Stimulated activated CD8-positive, alpha-beta memory T cell treated with anti-CD3 and anti-CD28 coated beads, Interleukin-2, amount 100 ng/mL, for 1 hour (primary cell): ENCODE results near the gene SLC50A1.

Experiments
- DNase-seq, 2 donors: peaks; one replicate each; pipeline ENCODE4 v3.0.0-alpha.2; 2020; ENCODE audit warnings: low read depth in 2 of 2

The SLC50A1 gene

GRCh38 chr1:155170101-155170785, 34.6 kb downstream of the SLC50A1 start:
- no peak for DNase-seq

GRCh38 chr1:155170806-155171205, 35.2 kb downstream of the SLC50A1 start:
- DNase-seq = no peak

- DNase-seq = no peak
Observed at GRCh38 chr1:155171836-155172731, 36.4 kb downstream of the SLC50A1 start.

- DNase-seq = peak; percentile 89 to 92
Observed at GRCh38 chr1:155172732-155173477, 37.3 kb downstream of the SLC50A1 start, which contains the start of gene KRTCAP2. KRTCAP2 (minus strand) TSS chr1:155173304; CDS start chr1:155173224, 80 bp downstream.

GRCh38 chr1:155173478-155174323, 38.0 kb downstream of the SLC50A1 start, which contains the start of gene TRIM46:
TRIM46 (plus strand) TSS chr1:155173849; CDS start chr1:155173967, 118 bp downstream.
- DNase-seq = peak; percentile 20 to 41

GRCh38 chr1:155174324-155175280, 39.0 kb downstream of the SLC50A1 start:
- DNase-seq = no peak

GRCh38 chr1:155175281-155175926, 39.8 kb downstream of the SLC50A1 start:
- DNase-seq = no peak

- DNase-seq = no peak
Observed at GRCh38 chr1:155175927-155176371, 40.3 kb downstream of the SLC50A1 start.

GRCh38 chr1:155176544-155177071, 41.0 kb downstream of the SLC50A1 start:
- peak; percentile 69 to 73 for DNase-seq

- no peak for DNase-seq
Observed at GRCh38 chr1:155177192-155177917, 41.7 kb downstream of the SLC50A1 start.

GRCh38 chr1:155177918-155178281, 42.2 kb downstream of the SLC50A1 start:
- no peak for DNase-seq

- DNase-seq = no peak
Observed at GRCh38 chr1:155178441-155179111, 42.9 kb downstream of the SLC50A1 start.

- no peak for DNase-seq
Observed at GRCh38 chr1:155179112-155180031, 43.7 kb downstream of the SLC50A1 start.

GRCh38 chr1:155181371-155182051, 45.9 kb downstream of the SLC50A1 start:
- DNase-seq = no peak

GRCh38 chr1:155182052-155182550, 46.4 kb downstream of the SLC50A1 start:
- DNase-seq = no peak

GRCh38 chr1:155183775-155184221, 48.1 kb downstream of the SLC50A1 start:
- DNase-seq = no peak
